DMS79 treated with DMSO at 0.1 percent for 48 hours (cell line): ENCODE results near the gene MICAL2.

Experiments
- DNase-seq: peaks from one replicate; lab custom pipeline; 2025; lab: John Stamatoyannopoulos, UW

Gene MICAL2

DNA sequence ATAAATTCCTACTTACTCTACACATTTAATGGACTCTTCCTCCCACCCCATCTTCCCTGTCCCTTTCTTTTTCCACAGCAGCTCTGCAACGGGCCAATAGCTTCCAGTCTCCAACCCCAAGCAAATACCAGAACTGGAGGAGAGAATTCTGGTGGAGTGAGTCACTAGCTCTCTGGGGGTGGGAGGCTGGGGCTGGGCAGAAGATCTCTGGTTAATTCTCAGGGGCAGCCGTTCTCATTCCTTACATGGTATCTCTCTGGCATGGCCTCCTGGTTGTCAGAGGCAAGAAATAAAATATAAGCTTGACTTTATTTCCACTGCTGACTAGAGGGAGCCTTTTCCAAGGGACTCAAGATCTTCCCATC lies 176.6 kb downstream of the MICAL2 start:
- DNase-seq: no peak

DNA sequence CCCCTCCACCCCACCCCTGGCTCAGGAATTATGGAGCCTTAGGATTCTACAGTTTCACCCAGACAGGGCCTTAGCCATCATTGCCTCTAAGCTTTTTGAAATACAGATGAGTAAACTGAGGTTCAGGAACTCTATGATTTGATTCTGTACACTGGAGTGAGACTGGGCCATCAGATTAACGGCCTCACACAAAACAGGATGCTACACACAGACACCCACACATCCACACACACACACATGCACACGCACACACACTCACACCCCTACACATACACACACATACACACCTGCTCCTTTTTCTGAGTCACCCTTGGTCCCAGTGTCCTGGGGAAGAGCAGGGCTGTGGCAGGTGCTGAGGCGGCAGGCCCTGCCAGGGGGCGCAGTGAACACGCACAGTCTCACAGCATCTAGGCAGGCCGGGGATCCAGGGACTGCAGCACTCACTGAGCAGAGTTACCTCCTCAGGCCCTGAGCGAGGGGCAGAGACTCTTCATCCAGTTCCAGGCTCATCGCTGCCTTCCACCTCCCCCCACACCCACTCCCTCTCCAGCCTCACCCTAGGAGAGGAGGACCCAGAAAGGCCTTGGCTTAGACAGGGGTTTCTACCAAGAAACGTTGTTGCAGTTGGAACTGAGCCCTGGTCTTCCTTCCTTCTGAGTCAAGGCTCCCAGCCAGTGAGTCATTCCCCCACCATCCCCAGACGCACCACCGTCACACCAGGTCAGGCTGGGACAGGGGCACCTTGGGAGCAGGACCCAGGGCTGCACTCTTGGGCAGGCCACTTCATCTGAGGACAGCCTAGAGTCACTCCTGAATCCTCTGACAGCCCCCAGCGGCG lies 177.2 kb downstream of the MICAL2 start:
- DNase-seq: no peak

DNA sequence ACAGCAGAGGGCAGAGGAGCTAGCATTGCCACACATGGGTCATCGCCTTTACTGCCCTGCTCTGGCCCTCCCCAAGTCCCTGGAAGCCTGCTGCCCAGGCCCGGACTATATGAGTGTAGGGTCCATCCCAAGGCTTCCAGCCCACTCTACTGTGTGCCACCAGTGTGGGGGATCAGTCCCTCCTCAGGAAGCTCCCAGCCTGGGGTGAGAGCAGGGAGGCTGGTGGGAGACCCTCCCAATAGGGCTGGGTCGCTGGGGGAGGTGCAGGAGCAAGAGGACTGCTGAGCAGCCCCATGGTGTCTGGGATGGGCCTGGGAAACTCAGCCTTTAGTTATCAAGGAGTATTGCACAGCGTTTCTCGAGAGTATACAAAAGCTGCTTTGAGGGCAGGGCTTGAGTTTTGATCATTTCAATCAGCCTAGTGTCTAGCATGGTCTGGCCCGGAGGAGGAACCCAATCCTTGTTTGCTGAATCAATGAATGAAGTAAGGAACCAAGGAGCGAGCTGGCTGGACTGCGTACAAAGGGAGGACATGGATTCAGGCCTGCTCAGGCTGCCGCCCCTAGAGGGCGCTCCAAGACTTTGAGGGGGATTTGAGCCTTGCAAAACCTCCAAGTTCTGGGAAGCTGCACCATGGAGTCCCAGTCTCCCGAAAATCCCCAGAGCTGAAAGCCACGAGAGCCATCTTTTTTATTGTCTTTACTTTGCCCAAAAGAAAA lies 178.0 kb downstream of the MICAL2 start:
- DNase-seq: peak; percentile 85

DNA sequence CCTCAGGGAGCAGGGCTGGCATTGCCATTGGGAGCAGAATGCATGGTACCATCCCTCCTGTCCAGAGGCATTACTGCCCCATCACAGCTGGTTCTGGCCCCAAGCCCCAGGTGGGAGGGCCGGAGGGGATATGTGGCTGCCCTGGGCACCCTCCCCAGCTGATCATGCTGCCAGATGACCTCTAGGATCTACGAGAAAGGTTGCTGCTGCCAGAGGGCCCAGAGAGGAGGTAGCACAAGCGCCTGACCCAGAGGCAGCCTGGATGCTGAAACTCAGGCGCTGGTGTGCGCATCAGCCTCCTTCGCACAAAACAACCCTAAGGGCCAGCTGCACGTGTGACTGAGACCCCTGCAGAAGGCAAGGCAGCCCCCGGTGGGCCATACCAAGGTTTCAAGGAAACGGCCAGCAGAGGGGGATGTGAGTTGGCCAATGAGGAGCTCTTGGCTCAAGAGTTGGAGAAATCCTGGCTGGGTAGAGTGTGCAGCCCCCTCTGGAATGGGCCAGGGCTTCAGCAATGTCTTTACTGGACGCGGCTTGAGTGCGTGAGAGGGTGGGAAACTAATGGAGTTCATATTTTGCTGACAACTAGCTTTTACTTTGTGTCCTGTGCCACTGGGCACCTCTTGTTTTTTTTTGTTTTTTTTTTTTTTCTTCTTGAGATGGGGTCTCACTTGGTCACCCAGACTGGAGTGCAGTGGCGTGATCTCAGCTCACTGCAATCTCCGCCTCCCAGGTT lies 178.7 kb downstream of the MICAL2 start:
- no peak for DNase-seq

DNA sequence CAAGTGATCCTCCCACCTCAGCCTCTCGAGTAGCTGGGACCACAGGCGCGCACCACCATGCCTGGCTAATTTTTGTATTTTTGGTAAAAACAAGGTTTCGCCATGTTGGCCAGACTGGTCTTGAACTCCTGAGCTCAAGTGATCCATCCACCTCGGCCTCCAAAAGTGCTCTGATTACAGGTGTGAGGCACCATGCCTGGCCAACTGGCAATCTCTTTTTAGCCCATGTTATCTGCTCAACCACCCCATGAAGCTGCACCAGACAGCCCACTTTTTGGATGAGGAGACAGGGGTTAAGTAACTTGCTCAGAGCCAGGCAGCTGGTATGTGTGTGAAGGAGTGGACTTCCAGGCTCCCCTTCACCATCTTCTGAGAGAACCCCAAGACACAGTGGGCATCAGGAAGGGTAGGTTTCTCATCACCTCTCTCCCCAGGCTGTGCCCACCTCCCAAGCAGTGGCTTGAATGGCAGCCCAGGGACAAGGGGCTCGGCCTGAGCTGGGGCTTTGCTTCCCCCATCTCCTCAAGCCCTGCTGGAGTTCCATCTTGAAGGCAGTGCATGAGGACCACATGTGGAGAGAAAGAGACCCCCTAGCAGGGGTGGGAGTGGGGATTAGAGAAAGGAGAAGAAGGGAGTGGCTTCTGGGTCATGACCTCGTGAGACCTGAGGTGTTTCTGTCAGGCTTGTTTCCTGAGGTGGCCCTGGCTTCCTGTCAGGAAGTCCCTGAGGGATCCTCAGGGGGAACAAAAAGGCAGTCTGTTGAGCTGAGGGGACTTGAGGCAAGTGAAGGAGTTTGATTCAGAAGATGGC lies 179.5 kb downstream of the MICAL2 start:
- no peak for DNase-seq

DNA sequence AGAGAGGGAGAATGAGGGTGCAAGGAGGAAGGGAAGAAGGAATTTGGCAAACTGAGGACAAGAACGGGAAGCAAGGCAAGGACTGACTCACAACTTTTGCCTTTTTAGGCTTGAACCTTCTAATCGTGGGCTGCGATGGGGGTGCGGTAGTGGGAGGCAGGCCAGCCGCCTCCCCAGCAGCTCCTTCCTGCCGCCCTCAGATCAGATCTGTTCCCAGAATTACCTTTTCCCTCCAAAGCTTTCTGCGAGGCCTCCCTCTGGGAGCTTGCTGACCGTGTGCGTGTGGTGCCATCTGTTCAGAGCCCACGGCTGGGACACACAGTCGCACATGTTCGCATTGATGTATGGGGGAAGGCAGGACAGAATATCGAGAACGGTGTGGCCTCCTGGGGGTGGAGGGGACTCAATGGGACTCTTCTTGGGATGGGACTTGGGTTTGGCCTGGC lies 180.1 kb downstream of the MICAL2 start:
- no peak for DNase-seq

DNA sequence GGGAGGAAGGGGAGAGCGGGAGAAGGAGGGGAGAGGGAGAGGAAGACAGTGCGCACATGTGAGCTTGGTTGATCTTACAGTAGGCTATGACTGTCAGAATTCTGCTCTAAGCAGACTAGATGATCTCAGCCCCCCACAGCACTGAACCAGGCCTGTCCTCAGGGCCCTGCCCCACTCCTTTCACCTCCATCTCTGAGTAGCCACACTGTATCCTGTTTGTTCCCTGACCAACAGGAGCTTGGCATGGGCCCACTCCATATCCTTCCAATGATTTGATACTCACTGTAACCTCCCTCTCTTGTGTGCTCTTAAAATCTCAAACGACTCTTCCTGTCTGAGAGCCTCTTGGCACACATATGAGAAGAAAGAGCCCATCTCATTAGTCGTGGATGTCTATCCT lies 180.9 kb downstream of the MICAL2 start:
- DNase-seq: peak; percentile 53

DNA sequence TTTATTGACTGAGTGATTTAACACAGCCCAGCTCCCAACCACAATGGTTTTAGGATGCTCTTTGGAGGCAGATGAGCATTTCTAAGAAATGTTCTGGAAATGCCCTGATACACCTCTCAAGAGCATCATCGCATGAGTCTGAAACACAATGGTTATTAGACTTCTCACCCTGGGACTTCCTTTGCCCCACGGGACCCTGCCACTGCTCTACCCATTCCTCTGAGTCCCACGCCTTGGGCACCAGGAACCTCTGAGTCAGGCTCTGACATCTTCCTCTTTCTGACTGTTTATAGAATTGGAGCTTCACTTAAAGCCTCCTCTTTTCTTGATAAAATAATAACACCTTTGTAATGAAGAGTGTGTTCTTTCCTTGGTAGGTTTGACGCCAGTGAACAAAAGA lies 181.4 kb downstream of the MICAL2 start:
- DNase-seq: no peak

DNA sequence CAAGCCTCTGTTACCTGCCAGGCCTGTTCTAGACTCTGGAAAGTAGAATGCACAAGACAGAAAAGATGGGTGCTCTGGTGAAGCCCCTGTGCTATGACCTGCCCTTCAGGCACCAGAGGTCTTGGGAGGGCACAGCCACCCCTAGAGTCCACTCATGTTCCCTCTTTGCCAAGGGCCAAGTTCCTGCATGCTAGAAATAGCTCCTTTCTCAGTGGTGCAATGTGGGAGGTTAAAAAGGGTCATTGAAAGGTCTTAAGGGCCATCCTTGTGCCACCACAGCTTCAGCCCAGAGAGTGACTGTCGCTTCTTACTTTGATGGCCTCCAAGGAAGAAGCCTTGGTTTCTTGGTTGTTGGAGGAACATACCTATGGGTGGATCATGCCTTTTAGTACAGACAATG lies 182.4 kb downstream of the MICAL2 start:
- no peak for DNase-seq

DNA sequence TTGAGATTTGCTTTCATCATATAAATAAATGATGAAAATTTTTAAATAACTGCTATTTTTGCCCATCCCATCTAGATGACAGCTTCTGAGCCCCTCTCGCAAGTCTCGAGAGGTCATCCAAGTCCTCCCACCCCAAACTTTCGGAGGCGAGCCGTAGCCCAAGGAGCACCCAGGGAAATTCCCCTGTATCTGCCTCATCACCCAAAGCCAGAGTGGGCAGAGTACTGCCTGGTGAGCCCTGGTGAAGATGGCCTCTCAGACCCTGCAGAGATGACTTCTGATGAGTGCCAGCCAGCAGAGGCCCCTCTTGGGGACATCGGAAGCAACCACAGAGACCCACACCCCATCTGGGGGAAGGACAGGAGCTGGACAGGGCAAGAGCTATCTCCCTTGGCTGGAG lies 183.1 kb downstream of the MICAL2 start:
- DNase-seq: no peak

DNA sequence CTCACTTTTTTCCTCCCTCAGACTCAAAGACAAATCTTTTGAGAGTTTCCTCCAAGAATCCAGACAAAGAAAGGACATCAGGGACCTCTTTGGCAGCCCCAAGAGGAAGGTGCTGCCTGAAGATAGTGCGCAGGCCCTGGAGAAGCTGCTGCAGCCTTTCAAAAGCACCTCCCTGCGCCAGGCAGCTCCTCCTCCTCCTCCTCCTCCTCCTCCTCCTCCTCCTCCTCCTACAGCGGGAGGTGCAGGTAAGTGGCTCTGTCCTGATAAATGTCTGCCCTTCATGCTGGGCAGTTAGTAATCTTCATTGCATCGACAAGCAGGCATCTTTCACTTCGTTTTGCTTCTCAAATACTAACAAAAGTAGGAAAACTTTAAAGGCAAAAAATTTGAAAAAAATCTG lies 184.2 kb downstream of the MICAL2 start:
- no peak for DNase-seq

DNA sequence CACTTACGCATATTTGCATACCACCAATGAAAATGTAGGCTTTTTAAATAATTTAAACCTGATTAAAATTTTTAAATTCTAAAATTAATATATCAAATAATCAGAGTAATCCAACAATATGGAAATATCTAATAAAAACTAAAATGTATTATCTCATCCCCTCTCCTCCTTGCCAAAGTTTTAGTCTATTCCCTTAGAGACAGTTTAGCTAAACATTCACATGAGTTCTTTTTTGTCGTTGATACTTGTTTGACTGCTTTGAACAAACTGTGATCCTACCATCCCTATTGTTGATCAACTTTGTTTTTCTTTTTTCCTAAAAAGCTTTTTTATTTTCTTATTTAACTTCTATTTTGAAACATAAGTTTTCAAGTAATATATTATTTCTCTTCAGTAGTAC lies 185.6 kb downstream of the MICAL2 start:
- DNase-seq: no peak

DNA sequence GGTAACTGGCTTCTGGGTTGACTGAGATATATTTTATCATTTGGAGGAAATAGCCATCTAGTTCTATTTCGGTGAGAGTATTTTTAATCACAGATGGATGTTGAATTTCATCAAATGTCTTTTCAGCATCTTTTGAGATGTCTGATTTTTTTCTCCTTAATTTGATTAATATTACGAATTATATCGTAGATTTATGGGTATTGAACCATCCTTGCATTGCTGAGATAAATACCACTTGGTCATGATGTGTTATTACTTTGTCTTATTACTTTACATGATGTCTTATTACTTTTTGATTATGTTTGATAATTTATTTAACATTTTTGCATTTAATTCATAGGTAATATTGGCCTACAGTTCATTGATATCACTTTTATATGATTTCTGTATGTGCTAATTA lies 188.2 kb downstream of the MICAL2 start:
- DNase-seq: no peak

DNA sequence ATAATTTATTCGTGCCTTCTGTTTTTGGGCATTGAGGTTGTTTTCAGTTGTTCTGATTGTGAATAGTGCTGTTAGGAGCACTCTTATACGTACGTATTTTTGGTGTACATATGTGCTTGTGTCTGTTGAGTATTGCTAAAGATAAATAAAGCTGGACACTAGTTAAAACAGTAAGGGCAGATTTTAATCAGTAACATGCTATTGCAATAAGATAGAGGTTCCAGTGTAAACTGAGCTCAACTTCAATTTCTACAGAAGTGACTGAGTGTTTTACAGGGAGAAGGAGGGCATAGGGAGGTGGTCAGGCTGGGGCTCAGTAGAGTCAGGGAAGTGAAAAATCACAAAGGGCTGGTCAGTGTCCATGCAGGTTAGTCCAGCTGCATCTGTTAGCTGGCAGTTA lies 191.0 kb downstream of the MICAL2 start:
- no peak for DNase-seq

DNA sequence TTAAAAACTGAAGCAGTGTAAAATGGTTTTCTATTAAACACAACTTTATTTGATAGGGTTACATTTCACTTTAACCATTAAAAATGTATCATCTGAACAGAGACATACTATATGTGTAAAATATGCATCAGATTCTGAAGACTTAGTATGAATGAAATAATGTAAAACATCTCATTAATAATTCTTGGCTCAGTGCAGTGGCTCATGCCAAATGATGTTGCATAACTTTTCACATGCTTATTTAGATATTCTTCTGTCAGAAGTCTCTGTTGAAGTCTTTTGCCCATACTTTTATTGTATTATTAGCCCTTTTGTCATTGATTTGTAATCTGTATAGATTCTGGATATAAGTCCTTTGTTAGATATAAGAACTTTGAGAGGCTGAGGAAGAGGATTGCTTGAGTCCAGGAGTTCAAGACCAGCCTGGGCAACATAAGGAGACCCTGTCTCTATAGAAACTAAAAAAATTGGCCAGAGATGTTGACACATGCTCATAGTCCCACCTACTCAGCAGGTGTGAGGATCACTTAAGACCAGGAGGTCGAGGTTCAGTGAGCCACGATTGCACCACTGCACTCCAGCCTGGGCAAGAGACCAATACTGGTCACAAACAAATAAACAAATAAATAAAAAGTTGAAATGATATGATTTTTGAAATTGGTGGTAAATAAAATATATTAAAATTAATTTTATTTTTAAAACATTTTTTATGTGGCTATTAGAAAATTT lies 193.2 kb downstream of the MICAL2 start:
- DNase-seq: peak; percentile 37

DNA sequence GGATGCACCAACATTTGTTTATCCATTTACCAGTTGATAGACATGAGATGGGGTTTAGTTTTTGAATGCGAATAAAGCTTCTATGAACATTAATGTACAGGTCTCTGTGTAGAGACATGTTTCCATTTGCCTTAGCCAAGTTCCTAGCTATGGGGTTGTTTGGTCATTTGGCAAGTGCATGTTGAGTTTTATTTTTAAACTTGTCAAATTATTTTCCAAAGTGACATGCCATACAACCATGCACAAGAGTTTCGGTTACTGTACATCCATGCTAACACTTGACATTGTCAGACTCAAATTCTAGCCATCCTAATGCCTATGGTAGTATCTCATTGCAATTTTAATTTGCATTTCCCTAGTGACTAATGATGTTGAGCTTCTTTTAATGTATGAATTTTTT lies 196.4 kb downstream of the MICAL2 start:
- DNase-seq: no peak

DNA sequence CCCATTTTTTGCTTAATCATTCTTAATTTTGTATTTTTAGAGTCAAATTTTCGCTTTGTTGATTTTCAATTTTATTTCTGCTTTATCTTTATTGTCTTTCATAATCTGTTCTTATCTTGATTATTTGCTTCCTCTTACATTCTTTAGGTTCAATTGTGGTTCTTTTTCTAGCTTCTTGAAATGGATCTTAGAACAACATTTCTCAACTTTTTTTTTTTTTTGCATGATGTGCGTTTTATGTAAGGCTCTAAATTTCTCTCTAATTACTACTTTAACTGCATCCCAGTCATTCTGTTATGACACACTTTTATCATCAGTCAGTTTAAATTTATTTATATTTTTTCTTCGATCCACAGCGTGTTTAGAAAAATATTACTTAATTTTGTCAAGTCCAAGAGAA lies 201.7 kb downstream of the MICAL2 start:
- no peak for DNase-seq
